ENCODE measurements around the gene FABP7. TPM values are rescaled to one million over a fixed set of nuclear protein-coding genes. Genes with fewer than 3 reads are reported as not detected.

FABP7 gene
- total and polyA plus RNA-seq, 2 of the 13 experiments (the other 11 are each of a cell fraction or from before 2014, with no cell fraction given): not detected

DNA sequence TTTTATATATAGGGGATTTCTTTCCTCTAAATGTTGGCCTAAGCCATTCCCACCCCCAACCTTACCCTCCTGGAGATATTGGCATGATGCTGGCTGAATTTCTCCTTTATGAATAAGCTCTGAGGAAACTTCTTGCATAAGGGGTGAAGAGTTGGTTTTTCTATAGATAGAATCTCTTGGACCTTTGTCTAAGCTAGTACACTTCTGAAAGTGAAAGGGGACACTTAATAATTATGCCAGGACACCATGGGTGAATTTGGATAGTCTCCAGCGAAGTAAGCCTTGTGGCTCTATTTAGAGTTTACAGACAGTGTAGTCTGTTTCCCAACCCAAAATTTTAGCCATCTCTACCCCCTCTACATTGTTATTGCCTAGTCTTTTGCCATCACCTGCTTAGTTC is 27.1 kb upstream of the FABP7 start:
- no peak for FAIRE-seq
- no peaks in the 10 kb centered on the region for H3K4me1 ChIP-seq (ENCODE audit: insufficient read depth, low read length)
- no TSS peak for BruUV-seq (replicated peaks)
- ChIA-PET CTCF (ENCODE audit: low intra/inter-chr PET ratio, low total read pairs) (no interaction called here), POLR2A (no interaction called here)
- no peak for DNase-seq (ENCODE audit: low spot score)
- no peaks in the 10 kb centered on the region for H3K79me2 ChIP-seq (ENCODE audit: insufficient read depth, low read length)
- intact Hi-C loops (cut with micrococcal nuclease; ENCODE audit: unreplicated experiment) (no loop called here), in situ Hi-C loops (cut with HindIII; ENCODE audit: extremely low pct_ligation_motif_present, low pct_unique_long_range_greater_than_20kb) (no loop called here)
- no peak overlapping the region for H3K4me2 ChIP-seq (ENCODE audit: low read depth, low read length)
- TF ChIP-seq TAF1 (CRISPR knock-in tag; IDR thresholded peaks at IDR 0.05): no peak
- TF ChIP-seq TCF7L2 (IDR thresholded peaks at IDR 0.05; ENCODE audit: low read depth, low read length): no peak
- TF ChIP-seq, protein P1, sequence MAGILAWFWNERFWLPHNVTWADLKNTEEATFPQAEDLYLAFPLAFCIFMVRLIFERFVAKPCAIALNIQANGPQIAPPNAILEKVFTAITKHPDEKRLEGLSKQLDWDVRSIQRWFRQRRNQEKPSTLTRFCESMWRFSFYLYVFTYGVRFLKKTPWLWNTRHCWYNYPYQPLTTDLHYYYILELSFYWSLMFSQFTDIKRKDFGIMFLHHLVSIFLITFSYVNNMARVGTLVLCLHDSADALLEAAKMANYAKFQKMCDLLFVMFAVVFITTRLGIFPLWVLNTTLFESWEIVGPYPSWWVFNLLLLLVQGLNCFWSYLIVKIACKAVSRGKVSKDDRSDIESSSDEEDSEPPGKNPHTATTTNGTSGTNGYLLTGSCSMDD (CRISPR knock-in tag; IDR thresholded peaks at IDR 0.05): no peak
- TF ChIP-seq, protein P2, sequence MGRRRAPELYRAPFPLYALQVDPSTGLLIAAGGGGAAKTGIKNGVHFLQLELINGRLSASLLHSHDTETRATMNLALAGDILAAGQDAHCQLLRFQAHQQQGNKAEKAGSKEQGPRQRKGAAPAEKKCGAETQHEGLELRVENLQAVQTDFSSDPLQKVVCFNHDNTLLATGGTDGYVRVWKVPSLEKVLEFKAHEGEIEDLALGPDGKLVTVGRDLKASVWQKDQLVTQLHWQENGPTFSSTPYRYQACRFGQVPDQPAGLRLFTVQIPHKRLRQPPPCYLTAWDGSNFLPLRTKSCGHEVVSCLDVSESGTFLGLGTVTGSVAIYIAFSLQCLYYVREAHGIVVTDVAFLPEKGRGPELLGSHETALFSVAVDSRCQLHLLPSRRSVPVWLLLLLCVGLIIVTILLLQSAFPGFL (CRISPR knock-in tag; IDR thresholded peaks at IDR 0.05): no peak
- no peak for TF ChIP-seq ZNF546 (CRISPR knock-in tag; conservative IDR thresholded peaks at IDR 0.05)
- H2AFZ ChIP-seq (ENCODE audit: low read length): no peak overlapping the region
- no peak overlapping the region for H3K4me3 ChIP-seq (replicated peaks in 1 of 3; ENCODE audit: insufficient read depth in 1 of 3, low read depth in 2 of 3, low read length in 3 of 3)
- H3K9me3 ChIP-seq (ENCODE audit: low read length): no peaks in the 10 kb centered on the region
- ATAC-seq: no peak
- H4K20me1 ChIP-seq (ENCODE audit: insufficient read depth, low read length): no peaks in the 10 kb centered on the region
- no peak overlapping the region for H3K9ac ChIP-seq (ENCODE audit: insufficient read depth, low read depth, low read length)
- no peaks in the 10 kb centered on the region for H3K36me3 ChIP-seq (replicated peaks in 1 of 2; ENCODE audit: control insufficient read depth in 1 of 2, insufficient read depth in 2 of 2, low read length in 2 of 2)
- no peak overlapping the region for H3K27ac ChIP-seq (ENCODE audit: extremely low read length, insufficient read depth, low read length)
- H3K27me3 ChIP-seq (ENCODE audit: control insufficient read depth in 1 of 2, insufficient read depth in 2 of 2, low read length in 2 of 2): no peaks in the 10 kb centered on the region
- WGBS (ENCODE audit: low lambda C conversion rate): 0% methylated on average over 1 of the region's 1 CpG

DNA sequence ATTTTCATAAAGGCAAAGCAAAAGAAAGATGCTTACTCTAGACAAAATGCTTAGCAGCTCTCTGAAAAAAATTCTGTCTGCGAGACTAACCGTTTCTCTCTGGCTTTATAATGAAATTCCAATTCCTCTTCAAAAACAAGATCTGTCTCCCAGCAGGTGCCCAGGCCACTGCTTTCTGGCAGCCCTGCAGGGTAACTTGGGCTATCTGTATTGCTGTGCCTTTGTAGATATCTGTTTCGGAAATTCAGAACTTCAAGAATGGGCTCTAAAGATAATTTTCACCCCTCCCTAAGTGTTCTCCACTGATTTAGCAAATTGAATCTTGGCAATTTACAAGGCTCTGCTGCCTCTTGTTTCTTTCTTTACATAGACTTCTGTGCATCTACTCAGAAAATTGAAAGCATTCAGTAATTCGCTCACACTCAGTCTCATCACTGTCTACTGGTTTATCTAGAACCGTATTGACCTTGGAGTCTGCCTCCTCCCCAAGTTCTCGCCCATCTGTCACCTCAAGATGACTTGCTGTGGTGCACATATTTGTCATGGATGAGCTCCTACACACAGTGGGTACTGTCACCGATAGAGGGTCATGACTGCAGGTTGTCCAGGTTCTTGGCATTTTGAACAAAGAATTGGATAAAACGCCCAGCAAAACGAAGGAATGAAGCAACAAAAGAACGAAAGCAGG is 26.4 kb upstream of the FABP7 start:
- ChIA-PET CTCF (ENCODE audit: low intra/inter-chr PET ratio, low total read pairs) (no interaction called here), POLR2A (no interaction called here)
- no peak for DNase-seq (ENCODE audit: low spot score)
- Histone ChIP-seq H3K4me3 (replicated peaks in 1 of 3; ENCODE audit: insufficient read depth in 1 of 3, low read depth in 2 of 3, low read length in 3 of 3) (no peak overlapping the region), H2AFZ (ENCODE audit: low read length) (no peak overlapping the region), H3K27me3 (ENCODE audit: control insufficient read depth in 1 of 2, insufficient read depth in 2 of 2, low read length in 2 of 2) (no peaks in the 10 kb centered on the region), H3K9ac (ENCODE audit: insufficient read depth, low read depth, low read length) (no peak overlapping the region), H3K4me2 (ENCODE audit: low read depth, low read length) (peak overlapping the region; percentile 18; the same call in 1 of the 2 replicates), H4K20me1 (ENCODE audit: insufficient read depth, low read length) (no peaks in the 10 kb centered on the region), H3K79me2 (ENCODE audit: insufficient read depth, low read length) (no peaks in the 10 kb centered on the region), H3K27ac (ENCODE audit: extremely low read length, insufficient read depth, low read length) (no peak overlapping the region), H3K36me3 (replicated peaks in 1 of 2; ENCODE audit: control insufficient read depth in 1 of 2, insufficient read depth in 2 of 2, low read length in 2 of 2) (no peaks in the 10 kb centered on the region), H3K4me1 (ENCODE audit: insufficient read depth, low read length) (no peaks in the 10 kb centered on the region), H3K9me3 (ENCODE audit: low read length) (no peaks in the 10 kb centered on the region)
- TF ChIP-seq NBN (conservative IDR thresholded peaks at IDR 0.05) (no peak), ZNF75D (CRISPR knock-in tag; IDR thresholded peaks at IDR 0.05; ENCODE audit: borderline replicate concordance) (no peak), ZNF547 (CRISPR knock-in tag; IDR thresholded peaks at IDR 0.05) (no peak), HHEX (CRISPR knock-in tag; IDR thresholded peaks at IDR 0.05) (no peak), POLR2A (IDR thresholded peaks at IDR 0.05; ENCODE audit: insufficient read depth in 1 of 2, low read depth in 2 of 2, low read length in 2 of 2) (no peak), NPAS2 (CRISPR knock-in tag; IDR thresholded peaks at IDR 0.05; ENCODE audit: borderline replicate concordance) (no peak), ATAD3A (CRISPR knock-in tag; IDR thresholded peaks at IDR 0.05) (no peak), JUND (CRISPR knock-in tag; IDR thresholded peaks at IDR 0.05) (no peak), ZSCAN30 (CRISPR knock-in tag; IDR thresholded peaks at IDR 0.05) (no peak), SSRP1 (CRISPR knock-in tag; IDR thresholded peaks at IDR 0.05) (no peak), ZNF670 (CRISPR knock-in tag; IDR thresholded peaks at IDR 0.05; ENCODE audit: borderline replicate concordance) (no peak)
- TF ChIP-seq, protein P3, sequence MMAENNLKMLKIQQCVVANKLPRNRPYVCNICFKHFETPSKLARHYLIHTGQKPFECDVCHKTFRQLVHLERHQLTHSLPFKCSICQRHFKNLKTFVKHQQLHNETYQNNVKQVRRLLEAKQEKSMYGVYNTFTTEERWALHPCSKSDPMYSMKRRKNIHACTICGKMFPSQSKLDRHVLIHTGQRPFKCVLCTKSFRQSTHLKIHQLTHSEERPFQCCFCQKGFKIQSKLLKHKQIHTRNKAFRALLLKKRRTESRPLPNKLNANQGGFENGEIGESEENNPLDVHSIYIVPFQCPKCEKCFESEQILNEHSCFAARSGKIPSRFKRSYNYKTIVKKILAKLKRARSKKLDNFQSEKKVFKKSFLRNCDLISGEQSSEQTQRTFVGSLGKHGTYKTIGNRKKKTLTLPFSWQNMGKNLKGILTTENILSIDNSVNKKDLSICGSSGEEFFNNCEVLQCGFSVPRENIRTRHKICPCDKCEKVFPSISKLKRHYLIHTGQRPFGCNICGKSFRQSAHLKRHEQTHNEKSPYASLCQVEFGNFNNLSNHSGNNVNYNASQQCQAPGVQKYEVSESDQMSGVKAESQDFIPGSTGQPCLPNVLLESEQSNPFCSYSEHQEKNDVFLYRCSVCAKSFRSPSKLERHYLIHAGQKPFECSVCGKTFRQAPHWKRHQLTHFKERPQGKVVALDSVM (CRISPR knock-in tag; IDR thresholded peaks at IDR 0.05): no peak
- BruUV-seq (replicated peaks): no TSS peak
- 49% methylated on average over 10 of the region's 10 CpGs for WGBS (ENCODE audit: low lambda C conversion rate)
- ATAC-seq: no peak
- in situ Hi-C loops (cut with HindIII; ENCODE audit: extremely low pct_ligation_motif_present, low pct_unique_long_range_greater_than_20kb): no loop called here
- intact Hi-C loops (cut with micrococcal nuclease; ENCODE audit: unreplicated experiment): no loop called here
- no peak for FAIRE-seq
